HG03432 (cell line): ENCODE results near the gene BRD9.

Experiments
- ATAC-seq: cut with Tn5 transposase; IDR thresholded peaks from one replicate; pipeline ENCODE4 v1.9.1; 2021; ENCODE audit warnings: mild to moderate bottlenecking, moderate library complexity; ENCODE audit not compliant: unreplicated experiment

Gene BRD9

GRCh38 chr5:819078-819477 is 73.5 kb downstream of the BRD9 start:
- no peak for ATAC-seq

DNA sequence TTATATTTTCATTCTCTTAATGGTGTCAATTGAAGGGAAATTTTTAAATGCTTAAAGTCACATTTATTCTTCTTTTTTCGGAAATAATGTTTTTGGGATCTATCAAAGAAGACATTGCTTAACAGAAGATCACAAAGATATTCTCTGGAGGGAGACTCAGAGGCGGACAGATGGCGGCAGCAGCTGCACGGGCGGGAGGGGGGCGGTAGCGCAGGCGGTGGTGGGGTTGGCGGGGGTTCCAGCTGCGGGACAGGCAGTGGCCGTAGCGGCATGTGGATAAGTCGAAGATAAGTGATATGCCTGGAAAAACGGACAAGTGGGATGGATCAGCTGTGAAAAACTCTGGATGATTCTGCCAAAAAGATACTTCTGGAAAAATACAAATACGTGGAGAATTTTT is 76.4 kb downstream of the BRD9 start:
- no peak for ATAC-seq

DNA sequence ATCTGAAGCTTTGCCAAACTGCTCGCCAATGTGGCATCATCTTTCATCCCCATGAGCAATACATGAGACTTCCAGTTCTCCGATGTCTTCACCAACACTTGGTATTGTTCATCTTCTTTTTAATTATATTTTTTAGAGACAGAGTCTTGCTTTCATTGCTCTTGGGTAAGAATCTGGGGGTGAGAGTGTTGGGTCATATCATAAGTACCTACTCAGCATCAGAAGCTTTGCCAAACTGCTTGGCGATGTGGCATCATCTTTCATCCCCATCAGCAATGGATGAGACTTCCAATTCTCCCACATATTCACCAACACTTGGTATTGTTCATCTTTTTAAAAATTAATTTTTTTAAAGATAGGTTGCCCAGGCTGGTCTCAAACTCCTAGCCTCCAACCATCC is 77.2 kb downstream of the BRD9 start:
- ATAC-seq = no peak
